Stimulated activated naive CD8-positive, alpha-beta T cell treated with anti-CD3 and anti-CD28 coated beads, Interleukin-15, Interleukin-2, amounts not matched to agents 100 ng/mL and 50 ng/mL, for 24 hours (primary cell): Measurements from ENCODE around the gene EIF3C.
"Not testable (repeated sequence)": the region's sequence is repeated elsewhere in the genome, so short reads cannot be mapped to it uniquely, and the experiment has no call there.

ENCODE experiments used
- H3K27ac Mint-ChIP-seq: one replicate; pipeline ENCODE4 v1.8.0; 2021; ENCODE audit warnings: mild to moderate bottlenecking, mixed read lengths
- H3K27me3 Mint-ChIP-seq: one replicate; pipeline ENCODE4 v1.8.0; 2021; ENCODE audit warnings: mixed read lengths
- H3K36me3 Mint-ChIP-seq: one replicate; pipeline ENCODE4 v1.8.0; 2021; ENCODE audit warnings: low read depth, mixed read lengths
- H3K4me1 Mint-ChIP-seq: one replicate; pipeline ENCODE4 v1.8.0; 2021; ENCODE audit warnings: low read depth, mixed read lengths
- H3K4me3 Mint-ChIP-seq: one replicate; pipeline ENCODE4 v1.8.0; 2021; ENCODE audit warnings: mild to moderate bottlenecking, mixed read lengths
- H3K9me3 Mint-ChIP-seq: one replicate; pipeline ENCODE4 v1.8.0; 2021; ENCODE audit warnings: mixed read lengths

The EIF3C gene

GRCh38 chr16:28732455-28733124 lies 21.3 kb downstream of the EIF3C start:
- not testable (repeated sequence) for H3K4me3 Mint-ChIP-seq, H3K9me3 Mint-ChIP-seq, H3K27ac Mint-ChIP-seq, H3K36me3 Mint-ChIP-seq, H3K27me3 Mint-ChIP-seq, H3K4me1 Mint-ChIP-seq

GRCh38 chr16:28739787-28740186 lies 28.5 kb downstream of the EIF3C start:
- H3K9me3 Mint-ChIP-seq, H3K4me3 Mint-ChIP-seq, H3K36me3 Mint-ChIP-seq, H3K4me1 Mint-ChIP-seq, H3K27me3 Mint-ChIP-seq, H3K27ac Mint-ChIP-seq: not testable (repeated sequence)

GRCh38 chr16:28740631-28741030 lies 29.4 kb downstream of the EIF3C start:
- not testable (repeated sequence) for H3K36me3 Mint-ChIP-seq, H3K27ac Mint-ChIP-seq, H3K4me1 Mint-ChIP-seq, H3K4me3 Mint-ChIP-seq, H3K27me3 Mint-ChIP-seq, H3K9me3 Mint-ChIP-seq

- not testable (repeated sequence) for H3K27me3 Mint-ChIP-seq, H3K27ac Mint-ChIP-seq, H3K36me3 Mint-ChIP-seq, H3K4me3 Mint-ChIP-seq, H3K4me1 Mint-ChIP-seq, H3K9me3 Mint-ChIP-seq
These were observed 30.0 kb downstream of the EIF3C start for GRCh38 chr16:28741295-28741694.

- not testable (repeated sequence) for H3K9me3 Mint-ChIP-seq, H3K27ac Mint-ChIP-seq, H3K27me3 Mint-ChIP-seq, H3K36me3 Mint-ChIP-seq, H3K4me3 Mint-ChIP-seq, H3K4me1 Mint-ChIP-seq
These were observed 35.5 kb downstream of the EIF3C start for GRCh38 chr16:28746618-28747350.

GRCh38 chr16:28749997-28750465 lies 38.8 kb downstream of the EIF3C start:
- not testable (repeated sequence) for H3K4me3 Mint-ChIP-seq, H3K9me3 Mint-ChIP-seq, H3K36me3 Mint-ChIP-seq, H3K27ac Mint-ChIP-seq, H3K4me1 Mint-ChIP-seq, H3K27me3 Mint-ChIP-seq

GRCh38 chr16:28750469-28751067 lies 39.3 kb downstream of the EIF3C start:
- not testable (repeated sequence) for H3K4me3 Mint-ChIP-seq, H3K36me3 Mint-ChIP-seq, H3K9me3 Mint-ChIP-seq, H3K27me3 Mint-ChIP-seq, H3K27ac Mint-ChIP-seq, H3K4me1 Mint-ChIP-seq

GRCh38 chr16:28751487-28751886 lies 40.2 kb downstream of the EIF3C start, which contains the start of gene NPIPB9:
Gene NPIPB9 (plus strand): TSS chr16:28751787.
- H3K4me3 Mint-ChIP-seq, H3K27ac Mint-ChIP-seq, H3K9me3 Mint-ChIP-seq, H3K36me3 Mint-ChIP-seq, H3K27me3 Mint-ChIP-seq, H3K4me1 Mint-ChIP-seq: not testable (repeated sequence)

GRCh38 chr16:28781697-28782096 lies 70.4 kb downstream of the EIF3C start:
- not testable (repeated sequence) for H3K36me3 Mint-ChIP-seq, H3K27me3 Mint-ChIP-seq, H3K9me3 Mint-ChIP-seq, H3K4me1 Mint-ChIP-seq, H3K4me3 Mint-ChIP-seq, H3K27ac Mint-ChIP-seq

GRCh38 chr16:28782357-28782756 lies 71.1 kb downstream of the EIF3C start:
- not testable (repeated sequence) for H3K4me1 Mint-ChIP-seq, H3K27me3 Mint-ChIP-seq, H3K9me3 Mint-ChIP-seq, H3K36me3 Mint-ChIP-seq, H3K27ac Mint-ChIP-seq, H3K4me3 Mint-ChIP-seq
